Stimulated activated CD8-positive, alpha-beta memory T cell treated with anti-CD3 and anti-CD28 coated beads, Interleukin-4, amount 100 ng/mL, for 4 hours (primary cell): ENCODE measurements around the gene LPCAT1.
A peak's percentile ranks its signal among the peaks of the same experiment; 100 is the strongest.
"Not testable (repeated sequence)": the region's sequence is repeated elsewhere in the genome, so short reads cannot be mapped to it uniquely, and the experiment has no call there.

ENCODE experiments used
- DNase-seq, 2 donors: peaks; one replicate each; pipeline ENCODE4 v3.0.0-alpha.2; 2020; ENCODE audit warnings: low read depth in 2 of 2, low spot score in 1 of 2

LPCAT1 gene

GRCh38 chr5:1480806-1481205 lies 43.0 kb downstream of the LPCAT1 start:
- DNase-seq: no peak

- DNase-seq: no peak
These were observed 43.5 kb downstream of the LPCAT1 start for GRCh38 chr5:1480217-1480616.

GRCh38 chr5:1479581-1480188 lies 44.1 kb downstream of the LPCAT1 start:
- DNase-seq: peak in 1 of 2 donors; percentile 40

- no peak for DNase-seq
These were observed 44.7 kb downstream of the LPCAT1 start for GRCh38 chr5:1479066-1479465.

- DNase-seq: no peak
These were observed 45.3 kb downstream of the LPCAT1 start for GRCh38 chr5:1478271-1479035.

- no peak for DNase-seq
These were observed 46.4 kb downstream of the LPCAT1 start for GRCh38 chr5:1477341-1477740.

- no peak for DNase-seq
These were observed 46.8 kb downstream of the LPCAT1 start for GRCh38 chr5:1476967-1477310.

- DNase-seq: no peak
These were observed 47.4 kb downstream of the LPCAT1 start for GRCh38 chr5:1476181-1476966.

GRCh38 chr5:1475544-1475900 lies 48.2 kb downstream of the LPCAT1 start:
- not testable (repeated sequence) for DNase-seq

- no peak for DNase-seq
These were observed 48.8 kb downstream of the LPCAT1 start for GRCh38 chr5:1474866-1475543.

- no peak for DNase-seq
These were observed 49.4 kb downstream of the LPCAT1 start for GRCh38 chr5:1474183-1474839.

GRCh38 chr5:1473746-1474145 lies 50.0 kb downstream of the LPCAT1 start:
- DNase-seq: no peak

- DNase-seq: no peak
These were observed 50.7 kb downstream of the LPCAT1 start for GRCh38 chr5:1472964-1473628.

- DNase-seq: no peak
These were observed 51.5 kb downstream of the LPCAT1 start for GRCh38 chr5:1471997-1472963.

GRCh38 chr5:1471240-1471853 lies 52.4 kb downstream of the LPCAT1 start:
- no peak for DNase-seq

- DNase-seq: no peak
These were observed 53.0 kb downstream of the LPCAT1 start for GRCh38 chr5:1470762-1471211.

GRCh38 chr5:1468629-1469527 lies 54.9 kb downstream of the LPCAT1 start:
- DNase-seq: no peak

GRCh38 chr5:1468247-1468612 lies 55.5 kb downstream of the LPCAT1 start:
- no peak for DNase-seq
